Fibroblast of pulmonary artery (primary cell): ENCODE data around the gene IZUMO2.

Experiments used
- DNase-seq: peaks from one replicate; pipeline ENCODE4 v3.0.0-alpha.2; 2010; ENCODE audit warnings: low read depth
- H3K4me3 ChIP-seq: replicated peaks from 2 replicates; pipeline ENCODE4 v1.5.1; 2011; ENCODE audit warnings: low read depth, mild to moderate bottlenecking, control low read depth, low read length, moderate library complexity
- CTCF ChIP-seq: IDR thresholded peaks from 2 replicates; pipeline ENCODE4 v1.5.1; 2011; ENCODE audit warnings: mild to moderate bottlenecking, control low read depth, low read length, inconsistent platforms; ENCODE audit errors: missing control alignments

Gene IZUMO2

GRCh38 chr19:50197348-50197747, 34.3 kb upstream of the IZUMO2 start:
- no peak for DNase-seq
- TF ChIP-seq CTCF: no peak
- no peak overlapping the region for H3K4me3 ChIP-seq

- DNase-seq: no peak
- TF ChIP-seq CTCF: no peak
- no peak overlapping the region for H3K4me3 ChIP-seq
Observed at GRCh38 chr19:50196322-50196932, 33.3 kb upstream of the IZUMO2 start.

- H3K4me3 ChIP-seq: no peak overlapping the region
Observed at GRCh38 chr19:50195224-50195623, 32.1 kb upstream of the IZUMO2 start.

GRCh38 chr19:50192463-50193211, 29.6 kb upstream of the IZUMO2 start:
- DNase-seq: no peak
- no peak for TF ChIP-seq CTCF
- H3K4me3 ChIP-seq: no peak overlapping the region

More at GRCh38 chr19:50195224-50195623, 32.1 kb upstream of the IZUMO2 start:
- no peak for TF ChIP-seq CTCF
- DNase-seq: no peak

- no peak overlapping the region for H3K4me3 ChIP-seq
- no peak for TF ChIP-seq CTCF
- no peak for DNase-seq
Observed at GRCh38 chr19:50191216-50191615, 28.1 kb upstream of the IZUMO2 start.

- DNase-seq: no peak
- H3K4me3 ChIP-seq: no peak overlapping the region
- no peak for TF ChIP-seq CTCF
Observed at GRCh38 chr19:50190439-50190891, 27.4 kb upstream of the IZUMO2 start.
